ENCODE measurements around the gene UBXN11.

UBXN11 gene

DNA sequence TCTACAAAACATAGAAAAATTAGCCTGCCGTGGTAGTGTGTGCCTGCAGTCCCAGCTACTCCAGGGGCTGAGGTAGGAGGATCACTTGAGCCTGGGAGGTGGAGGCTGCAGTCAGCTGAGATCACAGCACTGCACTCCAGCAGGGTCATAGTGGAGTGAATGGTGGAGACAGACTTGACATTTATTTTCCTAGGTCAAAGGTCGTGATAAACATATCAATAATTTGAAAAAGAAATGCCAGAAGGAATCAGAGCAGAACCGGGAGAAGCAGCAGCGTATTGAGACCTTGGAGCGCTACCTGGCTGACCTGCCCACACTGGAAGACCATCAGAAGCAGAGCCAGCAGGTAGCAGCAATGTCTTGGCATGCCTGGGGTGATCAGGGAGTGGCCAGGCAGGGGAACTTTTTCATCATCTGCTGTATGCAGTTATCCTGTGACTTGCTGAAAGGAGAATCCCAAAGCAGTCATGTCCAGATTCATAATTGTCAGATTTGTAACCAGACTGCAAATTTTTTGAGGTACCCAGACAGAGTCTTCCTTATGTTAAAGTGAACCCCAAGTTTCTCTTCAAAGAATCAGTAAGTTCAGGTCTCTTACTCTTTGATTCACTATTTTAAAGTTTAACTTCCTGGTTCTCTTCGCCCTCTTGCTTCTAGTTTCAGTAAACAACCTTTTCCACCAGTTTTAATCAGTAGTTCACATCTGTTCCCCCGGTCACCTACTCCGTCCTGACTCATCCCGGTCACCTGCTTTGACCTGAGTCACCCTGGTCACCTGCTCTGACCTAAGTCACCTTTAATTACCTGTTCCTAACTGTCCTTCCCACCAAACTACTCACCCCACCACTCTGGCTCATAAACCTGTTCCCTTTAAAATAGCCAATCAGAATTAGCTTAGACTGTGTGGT lies 37.9 kb downstream of the UBXN11 start:
- DNase-seq (ENCODE audit: low spot score) = no peak

DNA sequence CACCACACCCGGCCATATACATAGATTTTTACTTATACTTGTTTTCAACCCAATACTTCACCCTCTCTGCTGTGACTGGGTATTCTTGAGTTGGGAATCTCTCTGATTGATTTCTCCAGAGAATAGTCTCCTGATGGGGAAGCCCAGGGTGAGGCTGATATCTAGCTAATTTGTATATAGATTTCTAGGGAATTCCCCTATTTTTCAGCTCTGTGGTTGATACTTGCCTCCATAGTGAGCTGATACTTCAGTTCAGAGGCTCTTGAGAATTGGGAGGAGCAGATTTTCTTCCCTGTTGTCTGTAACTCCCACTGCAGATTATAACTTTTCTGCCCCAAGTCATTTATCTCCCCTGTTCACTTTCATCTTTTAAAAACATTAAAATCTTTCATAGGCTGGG lies 41.0 kb downstream of the UBXN11 start:
- no peak for DNase-seq (ENCODE audit: low spot score)

DNA sequence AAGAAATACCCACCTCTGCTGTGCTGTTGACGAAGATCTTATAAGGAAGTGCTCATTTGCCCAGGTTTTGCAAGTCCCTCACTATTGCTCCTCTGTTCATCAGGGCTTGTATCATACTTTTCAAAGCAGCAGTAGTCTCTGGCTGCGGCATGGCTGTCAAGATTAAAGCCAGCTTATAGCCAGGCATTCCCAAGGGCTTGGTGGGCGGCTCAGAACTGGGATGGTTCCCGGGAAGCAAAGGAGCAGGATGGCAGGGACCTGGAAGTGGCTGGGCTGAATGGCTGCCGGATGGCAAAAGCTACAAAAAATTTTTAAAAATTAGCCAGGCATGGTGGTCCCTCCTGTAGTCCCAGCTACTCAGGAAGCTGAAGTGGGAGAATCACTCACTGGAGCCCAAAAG lies 43.2 kb downstream of the UBXN11 start:
- DNase-seq (ENCODE audit: low spot score) = no peak

DNA sequence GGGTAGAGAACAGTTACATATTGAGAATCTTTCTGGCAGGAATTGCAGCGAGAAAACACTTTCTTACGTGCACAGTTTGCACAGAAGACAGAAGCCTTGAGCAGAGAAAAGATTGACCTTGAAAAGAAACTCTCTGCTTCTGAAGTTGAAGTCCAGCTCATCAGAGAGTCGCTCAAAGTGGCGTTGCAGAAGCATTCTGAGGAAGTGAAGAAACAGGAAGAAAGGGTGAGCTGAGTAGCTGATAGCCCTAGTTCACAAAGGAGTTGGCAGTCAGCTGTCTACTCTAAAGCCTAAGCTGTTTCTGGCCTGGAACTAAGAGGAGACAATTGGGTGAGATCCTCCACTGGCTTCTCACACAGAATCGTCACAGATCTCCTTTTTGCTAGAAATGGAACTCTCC lies 46.9 kb downstream of the UBXN11 start:
- no peak for DNase-seq (ENCODE audit: low spot score)

DNA sequence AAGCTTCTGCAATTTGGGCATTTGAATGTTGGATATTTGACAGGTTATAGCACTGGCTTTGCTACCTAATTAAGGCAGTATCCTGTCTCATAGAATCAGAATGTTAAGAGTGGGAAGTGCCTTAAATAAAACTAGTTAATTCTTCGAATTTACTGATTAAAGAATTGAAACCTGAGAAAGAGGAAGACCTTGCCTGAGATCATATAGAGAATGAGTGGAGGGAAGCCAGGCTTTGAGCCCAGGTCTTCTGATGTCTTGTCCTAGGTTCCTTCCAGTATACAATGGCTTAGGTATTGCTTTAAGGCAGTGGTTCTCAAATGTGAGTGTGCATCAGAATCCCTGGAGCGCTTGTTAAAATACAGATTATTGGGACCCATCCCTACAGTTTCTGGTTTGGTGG lies 47.4 kb downstream of the UBXN11 start:
- DNase-seq (ENCODE audit: low spot score) = no peak

DNA sequence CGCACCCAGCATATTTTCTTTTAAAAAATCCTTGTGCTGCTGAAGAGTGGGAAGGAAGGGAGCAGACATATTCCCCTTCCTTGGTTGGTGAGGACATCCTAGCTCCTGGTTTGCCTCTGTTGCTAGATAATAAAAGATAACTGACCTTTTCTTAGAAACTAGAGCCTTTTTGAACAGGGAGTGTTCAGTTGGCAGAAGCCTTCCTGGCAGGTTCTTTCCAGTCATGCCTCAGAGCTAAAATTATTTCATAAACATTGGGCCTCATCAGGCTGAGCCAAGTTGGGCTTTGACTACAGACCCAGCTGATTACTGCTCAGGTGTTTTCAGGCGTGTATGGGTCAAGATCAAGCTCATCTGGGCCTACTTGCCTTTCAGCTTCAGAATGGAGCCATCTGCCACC lies 49.2 kb downstream of the UBXN11 start:
- DNase-seq (ENCODE audit: low spot score) = no peak

DNA sequence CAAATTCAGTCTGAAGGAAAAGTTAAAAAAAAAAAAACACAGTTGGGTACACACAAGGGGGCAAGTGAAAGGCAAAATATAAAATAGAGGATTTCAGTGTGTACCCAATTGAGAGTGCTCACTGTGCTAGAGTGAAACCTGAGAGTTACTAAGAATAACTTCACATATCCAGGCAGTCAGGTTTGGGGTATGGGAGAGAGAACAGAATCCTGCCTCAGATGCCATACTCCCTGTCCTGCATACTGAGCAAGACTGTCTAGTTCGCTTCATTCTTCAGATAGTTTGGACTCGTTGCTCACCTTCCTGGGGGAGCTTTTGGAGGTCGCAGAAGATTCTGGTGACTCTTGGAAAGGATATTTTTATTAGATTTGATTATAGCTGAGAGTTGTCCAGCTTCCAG lies 52.0 kb downstream of the UBXN11 start:
- no peak for DNase-seq (ENCODE audit: low spot score)

DNA sequence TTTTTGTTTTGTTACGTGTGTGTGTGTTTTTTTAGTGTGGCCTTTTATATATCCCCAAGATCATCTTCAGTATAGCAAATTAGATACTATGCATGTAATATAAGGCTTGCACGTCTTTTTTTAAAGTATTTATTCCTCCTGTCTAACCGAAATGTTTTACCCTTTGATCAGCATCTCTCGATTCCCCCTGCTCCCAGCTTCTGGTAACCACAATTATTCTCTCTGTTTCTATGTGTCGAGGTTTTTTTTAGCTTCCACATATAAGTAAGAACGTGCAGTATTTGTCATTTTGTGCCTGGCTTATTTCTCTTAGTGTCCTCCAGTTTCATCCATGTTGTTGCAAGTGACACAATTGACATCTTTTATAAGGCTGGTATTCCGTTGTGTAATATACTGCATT lies 53.7 kb downstream of the UBXN11 start:
- no peak for DNase-seq (ENCODE audit: low spot score)

DNA sequence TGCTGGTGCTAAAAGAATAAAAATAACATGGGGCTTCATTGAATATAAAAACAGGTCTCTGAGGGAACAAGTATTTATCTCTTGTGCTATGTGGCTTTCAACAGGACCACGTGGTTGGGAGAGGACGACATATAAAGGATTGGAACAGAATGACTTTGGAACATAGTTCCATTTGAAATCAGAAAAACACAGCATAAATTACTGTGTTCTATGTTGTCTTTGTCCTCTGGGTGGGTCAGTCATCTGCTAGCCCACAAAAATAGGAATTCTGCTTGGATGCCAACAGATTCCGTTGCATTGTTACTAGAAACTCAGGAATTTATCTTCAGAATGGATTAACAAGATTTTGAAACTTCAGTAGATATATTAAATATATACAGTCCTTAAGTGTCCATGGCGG lies 66.5 kb downstream of the UBXN11 start:
- no peak for DNase-seq (ENCODE audit: low spot score)

DNA sequence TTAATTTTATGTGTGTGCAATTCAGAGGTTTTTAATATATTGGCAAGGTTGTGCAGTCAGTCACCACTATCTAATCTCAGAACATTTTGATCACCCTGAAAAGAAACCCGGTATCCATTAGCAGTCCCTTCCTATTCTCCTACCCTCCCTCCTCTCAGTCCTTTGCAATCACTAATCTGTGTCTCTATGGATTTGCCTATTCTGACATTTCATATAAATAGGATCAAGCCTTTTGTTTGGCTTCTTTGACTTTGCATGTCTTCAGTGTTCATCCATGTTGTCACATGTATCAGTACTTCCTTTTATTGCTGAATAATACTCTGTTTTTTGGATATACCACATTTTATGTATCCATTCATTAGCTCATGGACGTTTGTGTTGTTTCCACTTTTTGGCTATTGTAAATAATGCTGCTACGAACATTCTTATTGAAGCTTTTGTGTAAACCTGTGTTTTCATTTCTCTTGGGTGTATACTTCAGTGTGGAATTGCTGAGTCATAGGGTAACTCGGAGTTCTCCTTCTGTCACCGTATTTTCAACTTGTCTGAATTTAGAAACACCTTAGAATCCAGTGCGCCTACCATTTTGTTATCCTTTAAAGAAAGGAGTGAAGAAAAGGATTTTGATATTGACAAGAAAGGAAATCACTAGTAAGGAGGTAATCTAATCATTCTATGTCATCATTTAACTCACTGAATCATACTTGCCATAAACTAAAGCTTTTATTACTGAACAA lies 69.0 kb downstream of the UBXN11 start:
- DNase-seq (ENCODE audit: low spot score) = peak; percentile 79

DNA sequence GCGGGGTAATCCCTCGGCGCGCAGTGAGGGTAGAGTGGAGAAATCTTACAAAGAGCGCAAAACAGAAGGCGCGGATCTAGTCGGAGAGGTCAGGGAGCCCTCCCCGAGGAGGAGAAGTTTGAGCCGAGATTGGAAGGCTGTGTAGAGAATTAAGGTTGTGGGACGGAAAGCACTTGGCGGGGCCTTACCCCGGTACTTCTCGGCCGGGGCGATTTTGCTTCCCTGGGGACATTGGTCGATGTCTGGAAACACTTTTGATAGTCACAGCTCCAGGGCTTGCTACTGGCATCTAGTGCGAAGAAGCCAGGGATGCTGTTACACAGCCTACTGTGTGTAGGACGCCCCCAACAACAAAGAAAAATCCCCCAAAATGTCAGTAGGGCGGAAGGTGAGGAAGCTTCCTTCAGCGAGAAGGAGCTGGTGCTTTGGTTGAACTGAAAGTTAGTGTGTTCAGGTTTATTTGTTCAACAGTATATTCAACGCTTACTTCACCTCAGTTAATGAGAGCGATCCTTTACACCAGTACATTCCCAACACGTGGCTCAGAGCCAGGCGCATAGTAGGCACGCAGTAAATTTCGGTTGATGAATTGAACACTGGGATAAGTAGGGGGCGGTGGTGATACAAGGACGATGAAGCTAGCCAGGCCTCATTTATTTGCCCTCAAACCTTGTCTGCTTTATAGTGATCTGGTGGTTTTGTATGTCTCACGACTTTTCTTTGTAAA lies 71.6 kb downstream of the UBXN11 start:
- DNase-seq (ENCODE audit: low spot score) = peak; percentile 60

DNA sequence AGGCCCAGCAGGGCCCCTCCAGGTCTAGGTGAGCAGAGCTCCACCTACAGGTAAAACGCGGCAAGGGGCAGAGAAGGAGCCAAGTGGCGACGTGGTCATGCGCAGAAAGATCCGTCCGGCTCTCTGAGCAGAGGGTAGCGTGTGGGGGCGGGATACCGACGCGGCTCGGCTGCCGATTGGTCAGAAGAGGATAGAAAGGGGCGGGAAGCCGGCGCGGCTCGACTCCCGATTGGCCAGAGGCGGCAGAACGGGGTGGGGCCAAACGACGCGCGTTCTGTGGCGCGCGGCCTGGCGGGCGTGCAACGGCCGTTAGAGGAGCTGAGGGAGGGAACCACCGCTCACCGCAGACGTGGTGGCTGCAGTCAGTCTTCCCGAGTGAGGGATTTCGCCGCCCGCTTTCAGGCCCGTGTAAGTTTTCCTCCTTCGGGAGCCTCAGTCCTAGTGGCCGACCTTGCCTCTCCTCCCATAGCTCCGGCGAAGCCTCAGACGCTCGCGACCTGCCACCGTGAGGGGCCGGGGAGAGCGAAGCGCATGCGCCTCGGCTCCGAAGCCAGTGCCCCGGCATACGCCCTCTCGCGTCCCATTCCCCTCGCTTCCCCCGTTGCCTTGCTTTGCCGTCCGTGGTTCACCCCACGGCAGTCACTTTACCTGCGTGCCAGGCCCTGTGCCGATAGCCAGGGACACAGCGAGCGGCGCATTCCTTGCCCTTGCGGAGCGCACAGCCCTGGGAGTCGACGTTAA lies 72.4 kb downstream of the UBXN11 start, which contains the start of gene CEP85:
TSS of gene CEP85 (plus strand) at position 298 of the 741 bp plus-strand sequence. CDS start 5,584 bp downstream, outside the sequence.
- peak; percentile 99 for DNase-seq (ENCODE audit: low spot score)

Data from hematopoietic multipotent progenitor cell treated with erythropoietin and hydrocortisone succinate and interleukin-3 and kit ligand, for 15 days (in vitro differentiated cells).